HEK293 (cell line): ENCODE data around the gene GAS7.

Experiments
- CTCF ChIA-PET: fragments of 350-600 bp; formaldehyde crosslinking; extraction: SDS; loops from one replicate; lab custom pipeline; 2021; ENCODE audit warnings: antibody characterized with exemption; lab: Yijun Ruan, JAX
- POLR2A ChIA-PET: fragments of 300-600 bp; formaldehyde crosslinking; extraction: SDS; loops from one replicate; lab custom pipeline; 2020; ENCODE audit warnings: antibody characterized with exemption, inconsistent platforms; lab: Yijun Ruan, JAX
- H3K27ac ChIP-seq: fragments of 200-500 bp; sonication (Bioruptor generic); 2 replicates; pipeline ENCODE4 v1.5.1; 2014; ENCODE audit warnings: low read depth, low read length, control low read depth, inconsistent platforms; ENCODE audit errors: extremely low read depth
- H3K36me3 ChIP-seq, 2 experiments: fragments of 200-500 bp in 1 of 2; sonication (Bioruptor generic) in 1 of 2; 1 replicate in 1 of 2; 2 replicates in 1 of 2; pipeline ENCODE4 v1.5.1; 2014 to 2017; ENCODE audit warnings: inconsistent platforms in 2 of 2, low read length in 2 of 2; ENCODE audit not compliant: control insufficient read depth in 2 of 2, insufficient read depth in 1 of 2
- H3K4me1 ChIP-seq: fragments of 200-500 bp; sonication (Bioruptor generic); 2 replicates; pipeline ENCODE4 v1.5.1; 2014; ENCODE audit warnings: mild to moderate bottlenecking, low read length, inconsistent platforms; ENCODE audit not compliant: control insufficient read depth, insufficient read depth
- H3K4me3 ChIP-seq: 2 replicates; pipeline ENCODE4 v1.5.1; 2011; ENCODE audit warnings: low read depth, mild to moderate bottlenecking, control low read depth, low read length, moderate library complexity
- H3K9me3 ChIP-seq: fragments of 200-500 bp; sonication (Bioruptor generic); 2 replicates; pipeline ENCODE4 v1.5.1; 2014; ENCODE audit warnings: low read depth, low read length, inconsistent platforms; ENCODE audit not compliant: control insufficient read depth, insufficient read depth
- BCL11A ChIP-seq: fragments of 450-650 bp; formaldehyde crosslinking; IDR thresholded peaks from 2 replicates; pipeline ENCODE4 v1.5.1; 2016; ENCODE audit warnings: low read depth, missing biosample characterization, missing genetic modification characterization
- BCL11B ChIP-seq: fragments of 450-650 bp; formaldehyde crosslinking; IDR thresholded peaks from 2 replicates; pipeline ENCODE4 v1.5.1; 2016; ENCODE audit warnings: low read depth, missing biosample characterization, missing genetic modification characterization
- EGR2 ChIP-seq: fragments of 450-650 bp; formaldehyde crosslinking; IDR thresholded peaks from 2 replicates; pipeline ENCODE4 v1.5.1; 2016; ENCODE audit warnings: low read depth, missing biosample characterization, missing genetic modification characterization
- GLI4 ChIP-seq: fragments of 450-650 bp; formaldehyde crosslinking; IDR thresholded peaks from 2 replicates; pipeline ENCODE4 v1.5.1; 2016; ENCODE audit warnings: missing biosample characterization, missing genetic modification characterization
- GLIS1 ChIP-seq: fragments of 450-650 bp; formaldehyde crosslinking; IDR thresholded peaks from 2 replicates; pipeline ENCODE4 v1.5.1; 2016; ENCODE audit warnings: missing biosample characterization, missing genetic modification characterization
- GLIS2 ChIP-seq: fragments of 450-650 bp; formaldehyde crosslinking; IDR thresholded peaks from 2 replicates; pipeline ENCODE4 v1.5.1; 2016; ENCODE audit warnings: missing biosample characterization, missing genetic modification characterization
- HOXC10 ChIP-seq: sonication (generic); formaldehyde crosslinking; IDR thresholded peaks from 2 replicates; pipeline ENCODE4 v1.8.1; 2023; ENCODE audit warnings: mild to moderate bottlenecking, missing genetic modification reagents
- KLF16 ChIP-seq: fragments of 450-650 bp; formaldehyde crosslinking; IDR thresholded peaks from 2 replicates; pipeline ENCODE4 v1.5.1; 2017; ENCODE audit warnings: missing biosample characterization, missing genetic modification characterization
- KLF8 ChIP-seq: fragments of 450-650 bp; formaldehyde crosslinking; IDR thresholded peaks from 2 replicates; pipeline ENCODE4 v1.5.1; 2016; ENCODE audit warnings: missing biosample characterization, missing genetic modification characterization
- OSR2 ChIP-seq: fragments of 450-650 bp; formaldehyde crosslinking; IDR thresholded peaks from 2 replicates; pipeline ENCODE4 v1.5.1; 2016; ENCODE audit warnings: missing biosample characterization, missing genetic modification characterization
- YY2 ChIP-seq: fragments of 450-650 bp; formaldehyde crosslinking; IDR thresholded peaks from 2 replicates; pipeline ENCODE4 v1.5.1; 2016; ENCODE audit warnings: missing biosample characterization, missing genetic modification characterization
- ZFP37 ChIP-seq: fragments of 450-650 bp; formaldehyde crosslinking; IDR thresholded peaks from 2 replicates; pipeline ENCODE4 v1.5.1; 2016; ENCODE audit warnings: missing biosample characterization, missing genetic modification characterization
- ZNF18 ChIP-seq: fragments of 450-650 bp; formaldehyde crosslinking; IDR thresholded peaks from 2 replicates; pipeline ENCODE4 v1.5.1; 2016; ENCODE audit warnings: missing biosample characterization, missing genetic modification characterization
- ZNF221 ChIP-seq: fragments of 450-650 bp; formaldehyde crosslinking; IDR thresholded peaks from 2 replicates; pipeline ENCODE4 v1.5.1; 2017; ENCODE audit warnings: missing biosample characterization, missing genetic modification characterization, borderline replicate concordance
- ZNF223 ChIP-seq: fragments of 450-650 bp; formaldehyde crosslinking; IDR thresholded peaks from 2 replicates; pipeline ENCODE4 v1.5.1; 2016; ENCODE audit warnings: missing biosample characterization, missing genetic modification characterization
- ZNF239 ChIP-seq: fragments of 450-650 bp; formaldehyde crosslinking; IDR thresholded peaks from 2 replicates; pipeline ENCODE4 v1.5.1; 2016; ENCODE audit warnings: missing biosample characterization, missing genetic modification characterization
- ZNF248 ChIP-seq: fragments of 450-650 bp; formaldehyde crosslinking; IDR thresholded peaks from 2 replicates; pipeline ENCODE4 v1.5.1; 2017; ENCODE audit warnings: missing biosample characterization, missing genetic modification characterization
- ZNF274 ChIP-seq, 2 experiments: fragments of 200-500 bp in 1 of 2; fragments of 450-650 bp in 1 of 2; sonication (Bioruptor generic) in 1 of 2; formaldehyde crosslinking in 1 of 2; IDR thresholded peaks; 2 replicates each; pipeline versions ENCODE4 v1.5.1 to v1.6.1; 2014 to 2016; ENCODE audit warnings: borderline replicate concordance in 1 of 2, inconsistent platforms in 1 of 2, low read length in 1 of 2, missing biosample characterization in 1 of 2, missing genetic modification characterization in 1 of 2
- ZNF280C ChIP-seq: fragments of 450-650 bp; formaldehyde crosslinking; IDR thresholded peaks from 2 replicates; pipeline ENCODE4 v1.5.1; 2016; ENCODE audit warnings: missing biosample characterization, missing genetic modification characterization
- ZNF335 ChIP-seq: fragments of 450-650 bp; formaldehyde crosslinking; conservative IDR thresholded peaks from 2 replicates; pipeline ENCODE4 v1.5.1; 2016; ENCODE audit warnings: missing biosample characterization, missing genetic modification characterization
- ZNF423 ChIP-seq: fragments of 450-650 bp; formaldehyde crosslinking; IDR thresholded peaks from 2 replicates; pipeline ENCODE4 v1.5.1; 2016; ENCODE audit warnings: missing biosample characterization, missing genetic modification characterization
- ZNF488 ChIP-seq: fragments of 450-650 bp; formaldehyde crosslinking; IDR thresholded peaks from 2 replicates; pipeline ENCODE4 v1.5.1; 2016; ENCODE audit warnings: missing biosample characterization, missing genetic modification characterization
- ZNF514 ChIP-seq: fragments of 450-650 bp; formaldehyde crosslinking; IDR thresholded peaks from 2 replicates; pipeline ENCODE4 v1.5.1; 2016; ENCODE audit warnings: missing biosample characterization, missing genetic modification characterization
- ZNF558 ChIP-seq: fragments of 450-650 bp; formaldehyde crosslinking; IDR thresholded peaks from 2 replicates; pipeline ENCODE4 v1.5.1; 2016; ENCODE audit warnings: missing biosample characterization, missing genetic modification characterization
- ZNF561 ChIP-seq: fragments of 450-650 bp; IDR thresholded peaks from 2 replicates; pipeline ENCODE4 v1.5.1; 2018; ENCODE audit warnings: missing biosample characterization, missing genetic modification characterization, borderline replicate concordance
- ZNF664 ChIP-seq: fragments of 450-650 bp; formaldehyde crosslinking; IDR thresholded peaks from 2 replicates; pipeline ENCODE4 v1.5.1; 2016; ENCODE audit warnings: missing biosample characterization, missing genetic modification characterization
- ZNF747 ChIP-seq: fragments of 450-650 bp; formaldehyde crosslinking; IDR thresholded peaks from 2 replicates; pipeline ENCODE4 v1.5.1; 2016; ENCODE audit warnings: missing biosample characterization, missing genetic modification characterization
- TF ChIP-seq, protein P1 (sequence below): fragments of 450-650 bp; formaldehyde crosslinking; IDR thresholded peaks from 2 replicates; pipeline ENCODE4 v1.5.1; 2017; ENCODE audit warnings: missing biosample characterization, missing genetic modification characterization

Gene GAS7

DNA sequence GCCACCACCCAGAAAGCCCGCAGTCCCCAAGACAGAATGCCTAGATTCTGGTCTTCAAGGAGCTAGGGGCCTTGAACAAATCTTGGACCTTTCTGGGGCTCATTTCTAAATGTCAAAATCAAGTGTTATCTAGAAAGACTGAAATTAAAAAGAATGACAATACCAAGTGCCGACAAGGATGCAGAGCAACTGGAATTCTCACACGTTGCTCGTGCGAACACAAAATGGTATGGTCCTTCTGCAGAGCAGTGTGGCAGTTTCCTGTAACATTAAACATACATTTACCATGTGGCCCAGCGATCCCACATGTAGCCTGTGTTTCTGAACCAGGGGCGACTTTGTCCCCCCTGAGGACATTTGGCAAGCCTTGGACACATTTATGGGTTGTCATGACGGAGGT is 137.9 kb downstream of the GAS7 start:
- H3K27ac ChIP-seq: no peak overlapping the region
- no peak overlapping the region for H3K4me3 ChIP-seq
- ChIA-PET CTCF (no interaction called here), POLR2A (no interaction called here)
- H3K4me1 ChIP-seq: no peaks in the 10 kb centered on the region
- no peaks in the 10 kb centered on the region for H3K36me3 ChIP-seq
- no peaks in the 10 kb centered on the region for H3K9me3 ChIP-seq
- TF ChIP-seq OSR2 (tag by site-specific recombination): no peak
- TF ChIP-seq GLI4 (tag by site-specific recombination): no peak
- no peak for TF ChIP-seq ZNF18 (tag by site-specific recombination)
- TF ChIP-seq ZNF239: no peak
- no peak for TF ChIP-seq GLIS2
- TF ChIP-seq ZNF747 (tag by site-specific recombination): no peak
- TF ChIP-seq ZNF223: no peak
- TF ChIP-seq YY2: no peak
- no peak for TF ChIP-seq BCL11B
- TF ChIP-seq EGR2 (tag by site-specific recombination): no peak
- no peak for TF ChIP-seq ZNF488
- no peak for TF ChIP-seq ZNF561 (tag by site-specific recombination)
- TF ChIP-seq HOXC10 (CRISPR knock-in tag): no peak
- no peak for TF ChIP-seq ZNF335
- TF ChIP-seq KLF8 (tag by site-specific recombination): no peak
- TF ChIP-seq ZNF274 (IDR thresholded peaks at IDR 0.05; ENCODE audit: low read length): no peak
- no peak for TF ChIP-seq ZNF274 (tag by site-specific recombination; IDR thresholded peaks at IDR 0.05; ENCODE audit: borderline replicate concordance)

GRCh38 chr17:10059684-10060211 is 138.7 kb downstream of the GAS7 start:
- no peak for TF ChIP-seq KLF16
- TF ChIP-seq ZFP37 (tag by site-specific recombination): no peak
- no peak for TF ChIP-seq ZNF248 (tag by site-specific recombination)
- TF ChIP-seq ZNF274 (IDR thresholded peaks at IDR 0.05; ENCODE audit: low read length): no peak
- TF ChIP-seq ZNF274 (tag by site-specific recombination; IDR thresholded peaks at IDR 0.05; ENCODE audit: borderline replicate concordance): no peak
- no peak for TF ChIP-seq ZNF558 (tag by site-specific recombination)
- no peak for TF ChIP-seq GLIS1
- TF ChIP-seq BCL11A: no peak
- TF ChIP-seq ZNF221 (tag by site-specific recombination): no peak
- TF ChIP-seq, protein P1, sequence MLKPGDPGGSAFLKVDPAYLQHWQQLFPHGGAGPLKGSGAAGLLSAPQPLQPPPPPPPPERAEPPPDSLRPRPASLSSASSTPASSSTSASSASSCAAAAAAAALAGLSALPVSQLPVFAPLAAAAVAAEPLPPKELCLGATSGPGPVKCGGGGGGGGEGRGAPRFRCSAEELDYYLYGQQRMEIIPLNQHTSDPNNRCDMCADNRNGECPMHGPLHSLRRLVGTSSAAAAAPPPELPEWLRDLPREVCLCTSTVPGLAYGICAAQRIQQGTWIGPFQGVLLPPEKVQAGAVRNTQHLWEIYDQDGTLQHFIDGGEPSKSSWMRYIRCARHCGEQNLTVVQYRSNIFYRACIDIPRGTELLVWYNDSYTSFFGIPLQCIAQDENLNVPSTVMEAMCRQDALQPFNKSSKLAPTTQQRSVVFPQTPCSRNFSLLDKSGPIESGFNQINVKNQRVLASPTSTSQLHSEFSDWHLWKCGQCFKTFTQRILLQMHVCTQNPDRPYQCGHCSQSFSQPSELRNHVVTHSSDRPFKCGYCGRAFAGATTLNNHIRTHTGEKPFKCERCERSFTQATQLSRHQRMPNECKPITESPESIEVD (tag by site-specific recombination): no peak
- no peak for TF ChIP-seq OSR2 (tag by site-specific recombination)
- TF ChIP-seq ZNF514 (tag by site-specific recombination): no peak
- TF ChIP-seq EGR2 (tag by site-specific recombination): no peak
- TF ChIP-seq ZNF423 (tag by site-specific recombination): no peak
- TF ChIP-seq ZNF664 (tag by site-specific recombination): no peak
- no peak for TF ChIP-seq ZNF280C (tag by site-specific recombination)
- POLR2A ChIA-PET: no interaction called here
- H3K36me3 ChIP-seq: no peaks in the 10 kb centered on the region
- no peaks in the 10 kb centered on the region for H3K4me1 ChIP-seq
- no peak overlapping the region for H3K27ac ChIP-seq
- H3K4me3 ChIP-seq: no peak overlapping the region
- CTCF ChIA-PET: no interaction called here
- no peaks in the 10 kb centered on the region for H3K9me3 ChIP-seq
